ENCODE data around the gene ZNF583. TPM values are rescaled to one million over a fixed set of nuclear protein-coding genes. Genes with fewer than 3 reads are reported as not detected.

ZNF583 gene
- total and polyA plus RNA-seq, 9 of the 15 experiments (the other 6 are each of a cell fraction or from before 2014, with no cell fraction given): 0.92 to 6.7 (median 3.0) TPM

DNA sequence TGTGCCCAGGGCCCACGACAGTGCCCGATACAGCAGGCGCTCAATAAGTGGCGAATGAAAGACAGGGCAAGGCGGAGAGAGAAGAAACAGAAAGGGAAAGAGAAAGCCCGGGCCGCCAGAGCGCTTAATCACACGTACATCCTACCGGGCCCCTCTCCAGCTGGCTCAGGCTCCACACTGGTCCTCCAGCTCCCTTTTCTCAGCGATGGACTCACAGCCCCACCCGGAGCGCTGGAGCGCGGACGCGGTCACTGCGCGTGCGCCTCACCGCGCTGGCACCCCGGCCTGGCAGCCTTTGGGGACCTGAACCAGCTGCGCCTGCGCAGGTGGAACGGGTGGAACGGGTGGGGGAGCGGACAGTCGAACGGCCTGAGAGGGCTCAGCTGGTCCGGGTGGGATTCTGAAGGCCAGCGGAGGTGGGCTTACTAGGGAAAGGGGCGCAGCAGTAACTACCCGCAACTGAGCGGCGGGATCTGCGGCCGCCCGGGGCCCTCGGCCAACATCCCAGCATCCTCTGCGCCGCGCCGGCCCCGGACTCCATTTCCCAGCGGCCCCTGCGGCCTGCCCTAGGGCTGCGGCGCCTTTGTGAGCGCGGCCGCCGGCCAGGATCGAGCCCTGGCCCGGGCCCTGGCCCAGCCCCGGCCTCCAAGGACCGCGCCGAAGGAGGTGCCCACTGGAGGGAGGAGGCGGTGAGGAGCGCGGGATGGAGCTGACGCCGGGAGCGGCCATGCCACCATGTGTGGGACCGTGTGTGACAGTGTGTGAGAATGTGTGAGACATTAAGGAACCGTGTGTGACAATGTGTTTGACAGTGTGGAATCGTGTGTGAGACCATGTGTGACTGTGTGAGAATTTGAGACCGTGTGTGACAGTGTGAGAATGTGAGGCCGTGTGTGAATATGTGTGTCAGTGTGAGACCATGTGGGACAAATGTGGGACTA lies at the start of gene ZNF583 (continued):
- 0 out of 2 replicates have a peak, but pooled peaks have one; percentile 17 for TF ChIP-seq THAP12 (CRISPR knock-in tag; IDR thresholded peaks at IDR 0.05)

GRCh38 chr19:56355517-56355916 lies 48.6 kb upstream of the ZNF583 start:
- in situ Hi-C loops (cut with MboI): no loop called here
- TF ChIP-seq USF1 (CRISPR knock-in tag; IDR thresholded peaks at IDR 0.05) (no peak), SRSF7 (optimal IDR thresholded peaks at IDR 0.05; ENCODE audit: low read depth, low read length) (no peak), HDAC8 (tag; IDR thresholded peaks at IDR 0.05) (no peak), CEBPB (tag; IDR thresholded peaks at IDR 0.05) (no peak), ZNF140 (CRISPR knock-in tag; IDR thresholded peaks at IDR 0.05) (no peak), RNF2 (IDR thresholded peaks at IDR 0.05) (no peak), TAF1 (IDR thresholded peaks at IDR 0.05; ENCODE audit: control insufficient read depth, extremely low read depth, insufficient read depth, low read length, severe bottlenecking) (no peak)
- TF ChIP-seq, protein P1, sequence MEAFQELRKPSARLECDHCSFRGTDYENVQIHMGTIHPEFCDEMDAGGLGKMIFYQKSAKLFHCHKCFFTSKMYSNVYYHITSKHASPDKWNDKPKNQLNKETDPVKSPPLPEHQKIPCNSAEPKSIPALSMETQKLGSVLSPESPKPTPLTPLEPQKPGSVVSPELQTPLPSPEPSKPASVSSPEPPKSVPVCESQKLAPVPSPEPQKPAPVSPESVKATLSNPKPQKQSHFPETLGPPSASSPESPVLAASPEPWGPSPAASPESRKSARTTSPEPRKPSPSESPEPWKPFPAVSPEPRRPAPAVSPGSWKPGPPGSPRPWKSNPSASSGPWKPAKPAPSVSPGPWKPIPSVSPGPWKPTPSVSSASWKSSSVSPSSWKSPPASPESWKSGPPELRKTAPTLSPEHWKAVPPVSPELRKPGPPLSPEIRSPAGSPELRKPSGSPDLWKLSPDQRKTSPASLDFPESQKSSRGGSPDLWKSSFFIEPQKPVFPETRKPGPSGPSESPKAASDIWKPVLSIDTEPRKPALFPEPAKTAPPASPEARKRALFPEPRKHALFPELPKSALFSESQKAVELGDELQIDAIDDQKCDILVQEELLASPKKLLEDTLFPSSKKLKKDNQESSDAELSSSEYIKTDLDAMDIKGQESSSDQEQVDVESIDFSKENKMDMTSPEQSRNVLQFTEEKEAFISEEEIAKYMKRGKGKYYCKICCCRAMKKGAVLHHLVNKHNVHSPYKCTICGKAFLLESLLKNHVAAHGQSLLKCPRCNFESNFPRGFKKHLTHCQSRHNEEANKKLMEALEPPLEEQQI (IDR thresholded peaks at IDR 0.05): no peak

More at GRCh38 chr19:56355517-56355916, 48.6 kb upstream of the ZNF583 start:
- Histone ChIP-seq H3K27me3 (ENCODE audit: control insufficient read depth in 2 of 2, insufficient read depth in 2 of 2, low read length in 2 of 2) (no peaks in the 10 kb centered on the region), H3K4me1 (replicated peaks in 1 of 2; ENCODE audit: control insufficient read depth in 2 of 2, insufficient read depth in 2 of 2, low read length in 2 of 2) (no peaks in the 10 kb centered on the region), H3K4me3 (no peak overlapping the region), H3K4me2 (ENCODE audit: insufficient read depth, low read length) (no peak overlapping the region), H3K79me2 (ENCODE audit: control insufficient read depth, insufficient read depth, low read length) (no peaks in the 10 kb centered on the region), H3K9me3 (replicated peaks; ENCODE audit: control insufficient read depth, insufficient read depth, low read depth, low read length) (peaks cover 4% of the 10 kb centered on the region; the same call in 1 of the 2 replicates), H2AFZ (ENCODE audit: low read depth, low read length) (no peak overlapping the region), H3K9me1 (ENCODE audit: control insufficient read depth, insufficient read depth, low read length) (no peaks in the 10 kb centered on the region), H3K9ac (ENCODE audit: insufficient read depth in 1 of 2, low read depth in 2 of 2, low read length in 2 of 2) (no peak overlapping the region), H4K20me1 (replicated peaks; ENCODE audit: control insufficient read depth, insufficient read depth, low read length) (no peaks in the 10 kb centered on the region), H3K27ac (ENCODE audit: extremely low read depth, low read depth, low read length) (no peak overlapping the region), H3K36me3 (ENCODE audit: control insufficient read depth, insufficient read depth, low read length) (no peaks in the 10 kb centered on the region)
- ChIA-PET CTCF (ENCODE audit: low intra/inter-chr PET ratio) (no interaction called here), POLR2A (no interaction called here)
- intact Hi-C loops (cut with micrococcal nuclease): no loop called here
- ATAC-seq: no peak
- DNase-seq (ENCODE audit: extremely low read depth in 1 of 4, low spot score in 3 of 4): no peak
- no peak for FAIRE-seq
- WGBS (ENCODE audit: insufficient coverage, low coverage, missing lambda C conversion rate): 14% methylated on average over 1 of the region's 1 CpG
- BruUV-seq (replicated peaks): no TSS peak
